OCI-LY3 (cell line): Measurements from ENCODE around the gene ATP8B1.

Source experiments
- CTCF ChIP-seq: fragments of 200-600, 300-600 bp; sonication (generic); IDR thresholded peaks from 2 replicates; pipeline ENCODE4 v1.5.1; 2014; ENCODE audit warnings: antibody characterized with exemption, low read length, low read depth
- EZH2phosphoT487 ChIP-seq: fragments of 200-600 bp; shearing (Covaris generic); IDR thresholded peaks from 2 replicates; pipeline ENCODE4 v1.6.1; 2018; ENCODE audit warnings: antibody characterized with exemption, mixed run types, low read depth

- TF ChIP-seq CTCF, result no peak
- no peak for TF ChIP-seq EZH2phosphoT487
Observed at GRCh38 chr18:57621246-57621604, 181.9 kb downstream of the ATP8B1 start.
